Esophagus squamous epithelium (tissue), 4 donors: ENCODE measurements around the gene ZNF711.

Source experiments
- CTCF ChIP-seq, 6 experiments: fragments of 450-650 bp in 4 of 6; fragments of 200-600 bp in 2 of 6; sonication (generic) in 2 of 6; IDR thresholded peaks; one replicate each; pipeline ENCODE4 v1.5.1; 2016 to 2019; ENCODE audit warnings: antibody characterized with exemption in 6 of 6, mild to moderate bottlenecking in 4 of 6, moderate library complexity in 4 of 6
- POLR2A ChIP-seq, 4 donors: fragments of 450-650 bp; IDR thresholded peaks; one replicate each; pipeline ENCODE4 v1.6.1; 2017; ENCODE audit warnings: antibody characterized with exemption in 4 of 4, mild to moderate bottlenecking in 4 of 4, moderate library complexity in 3 of 4

DNA sequence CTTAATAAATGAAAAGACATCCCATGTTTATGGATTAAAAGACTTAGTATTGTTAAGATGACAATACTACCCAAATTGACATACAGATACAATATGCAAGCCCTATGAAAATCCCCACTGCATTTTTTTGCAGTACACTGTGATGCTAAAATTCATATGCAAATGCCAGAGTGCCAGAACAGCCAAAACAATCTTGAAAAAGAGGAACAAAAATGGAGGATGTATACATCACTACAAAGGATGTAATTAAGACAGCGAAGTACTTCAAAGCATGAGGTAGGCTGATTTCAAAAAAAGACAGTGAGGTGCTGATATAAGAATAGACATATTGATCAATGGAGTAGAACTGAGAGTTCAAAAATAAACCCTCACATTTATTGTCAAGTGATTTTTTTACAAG is 47.5 kb upstream of the ZNF711 start:
- TF ChIP-seq CTCF (IDR thresholded peaks at IDR 0.05) (no peak), POLR2A (IDR thresholded peaks at IDR 0.05) (no peak)
